ENCODE measurements around the gene TMEM200A. TPM values are rescaled to one million over a fixed set of nuclear protein-coding genes. Genes with fewer than 3 reads are reported as not detected.
A peak's percentile ranks its signal among the peaks of the same experiment; 100 is the strongest.

The TMEM200A gene
- total RNA-seq, 2 donors from 2014 or later = 1.2 to 4.8 TPM

DNA sequence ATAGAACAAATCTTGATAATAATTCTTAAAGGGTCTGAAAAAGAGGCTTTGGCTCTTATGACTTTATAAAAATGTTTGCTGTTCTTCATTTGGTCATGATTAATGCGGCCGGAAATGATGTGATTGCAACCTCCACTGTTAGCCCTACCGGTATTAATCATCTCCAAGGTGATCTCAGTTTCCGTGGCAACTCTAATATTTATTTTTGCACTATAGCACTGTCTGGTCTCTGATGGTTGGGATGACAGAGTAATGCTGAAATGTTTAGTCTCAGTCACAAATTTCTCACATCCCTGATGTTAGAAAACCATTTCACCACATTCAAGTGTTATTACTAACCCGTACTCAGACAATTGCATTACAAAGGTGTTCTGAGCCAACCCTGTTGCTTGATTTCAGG lies 87.4 kb downstream of the TMEM200A start:
- Mint-ChIP-seq H3K4me1 (ENCODE audit: low read depth in 2 of 2) (no peaks in the 10 kb centered on the region), H3K27ac (no peak overlapping the region), H3K4me3 (no peak overlapping the region), H3K9me3 (no peaks in the 10 kb centered on the region), H3K27me3 (peaks cover 0 to 3% of the 10 kb centered on the region in 2 donors), H3K36me3 (no peaks in the 10 kb centered on the region)
- DNase-seq (ENCODE audit: low spot score) (no peak), ATAC-seq (peak in 1 of 2 donors; percentile 89)

DNA sequence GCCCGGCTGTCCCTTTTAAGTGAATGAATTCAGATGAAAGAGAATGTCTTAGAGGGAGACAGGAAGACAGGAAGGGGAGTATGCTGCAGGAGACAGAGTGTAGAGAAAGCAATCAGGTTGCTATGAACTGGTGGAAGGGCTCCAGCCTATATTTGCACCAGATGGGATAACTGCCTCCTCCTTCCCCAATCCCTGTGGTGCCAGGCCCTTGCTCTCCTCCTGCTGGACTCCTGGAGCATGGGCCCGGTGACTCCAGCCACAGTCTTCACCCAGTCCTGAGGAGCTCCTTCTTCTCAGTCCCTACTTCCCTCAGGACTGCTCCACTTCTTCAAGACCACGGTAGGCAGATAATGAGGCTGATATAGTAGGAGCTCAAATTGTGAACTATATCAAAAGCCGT lies 91.8 kb downstream of the TMEM200A start:
- peaks cover 0 to 4% of the 10 kb centered on the region in 2 donors for H3K4me1 Mint-ChIP-seq (ENCODE audit: low read depth in 2 of 2)
- H3K27me3 Mint-ChIP-seq = peaks cover 0 to 12% of the 10 kb centered on the region in 2 donors
- H3K27ac Mint-ChIP-seq = no peak overlapping the region
- no peak for ATAC-seq
- no peak for DNase-seq (ENCODE audit: low spot score)
- H3K4me3 Mint-ChIP-seq = no peak overlapping the region
- no peaks in the 10 kb centered on the region for H3K9me3 Mint-ChIP-seq
- H3K36me3 Mint-ChIP-seq = no peaks in the 10 kb centered on the region

DNA sequence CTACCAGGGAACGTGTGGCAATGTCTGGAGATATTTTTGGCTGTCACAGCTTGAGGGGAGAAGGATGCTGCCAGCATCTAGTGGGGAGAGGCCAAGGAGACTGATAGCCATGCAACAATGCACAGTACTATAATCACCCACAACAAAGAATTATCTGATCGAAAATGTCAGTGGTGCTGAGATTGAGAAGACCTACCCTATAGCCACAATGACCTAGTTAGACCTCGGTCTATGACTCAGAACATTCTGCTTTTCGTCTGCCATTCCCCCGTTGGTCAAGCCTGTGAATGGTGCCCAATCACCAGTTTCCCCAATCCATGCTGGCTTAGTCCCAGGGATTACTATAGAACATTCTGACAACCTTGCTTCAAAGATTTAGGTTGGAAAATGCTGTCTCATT lies 93.5 kb downstream of the TMEM200A start:
- Mint-ChIP-seq H3K9me3 (no peaks in the 10 kb centered on the region), H3K27me3 (peaks cover 0 to 10% of the 10 kb centered on the region in 2 donors), H3K4me1 (ENCODE audit: low read depth in 2 of 2) (peaks cover 0 to 4% of the 10 kb centered on the region in 2 donors), H3K36me3 (no peaks in the 10 kb centered on the region), H3K27ac (no peak overlapping the region), H3K4me3 (no peak overlapping the region)
- DNase-seq (ENCODE audit: low spot score) = no peak
- no peak for ATAC-seq

DNA sequence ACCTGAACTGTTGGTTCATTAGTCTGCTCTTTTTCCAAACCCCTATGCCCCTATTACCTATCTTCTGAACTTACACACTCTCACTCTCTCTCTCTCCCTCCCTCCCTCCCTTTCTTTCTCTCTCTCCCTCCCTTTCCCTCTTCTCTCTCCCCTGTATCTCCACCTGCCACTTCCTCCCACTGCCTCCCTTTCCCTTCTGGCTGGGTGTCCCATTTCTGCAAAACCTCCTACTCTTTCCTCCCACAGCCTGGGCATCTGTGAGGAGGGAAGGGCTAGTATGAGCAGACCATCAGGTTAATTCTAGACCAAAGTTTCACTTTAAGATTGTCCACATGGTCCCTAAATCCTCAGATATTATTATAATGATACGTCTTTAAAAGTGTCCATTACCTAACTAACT lies 95.1 kb downstream of the TMEM200A start:
- Mint-ChIP-seq H3K27ac (no peak overlapping the region), H3K36me3 (no peaks in the 10 kb centered on the region), H3K4me3 (no peak overlapping the region), H3K27me3 (peaks cover 0 to 10% of the 10 kb centered on the region in 2 donors), H3K9me3 (peaks cover 3% of the 10 kb centered on the region), H3K4me1 (ENCODE audit: low read depth in 2 of 2) (peaks cover 0 to 7% of the 10 kb centered on the region in 2 donors)
- DNase-seq (ENCODE audit: low spot score) (no peak), ATAC-seq (no peak)

DNA sequence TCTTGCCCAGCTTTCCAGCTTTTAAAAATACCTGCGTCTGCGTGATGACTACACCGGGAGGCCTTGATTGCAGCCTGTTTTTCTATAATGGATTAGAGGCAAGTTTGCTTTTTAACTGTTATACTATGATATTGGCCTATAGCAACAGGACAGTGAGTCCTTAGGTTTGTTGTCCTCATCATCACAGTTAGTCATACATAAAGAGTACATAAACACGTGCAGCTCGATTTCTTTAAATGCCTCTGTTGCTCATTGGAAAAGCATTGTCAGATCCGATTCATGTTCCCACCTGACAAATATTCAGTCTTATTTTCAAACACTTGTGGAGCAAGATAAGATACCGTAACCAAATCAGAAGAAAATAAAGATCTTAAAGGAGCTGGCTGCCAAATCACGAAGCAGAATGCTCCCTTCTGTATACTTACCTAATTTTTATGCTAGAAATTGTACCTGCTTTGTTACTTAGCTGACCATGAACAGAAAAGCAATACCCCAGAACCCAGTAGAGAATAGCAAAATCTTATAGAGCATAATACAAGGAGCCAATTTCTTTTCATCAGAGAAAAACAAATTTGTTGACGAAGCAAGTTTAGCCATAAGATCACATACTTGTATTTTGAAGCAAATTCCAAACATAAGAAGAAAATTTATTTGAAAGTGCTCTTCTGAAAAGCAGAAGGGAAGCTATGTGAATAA lies 100.4 kb downstream of the TMEM200A start:
- no peak overlapping the region for H3K27ac Mint-ChIP-seq
- ATAC-seq = no peak
- DNase-seq (ENCODE audit: low spot score) = no peak
- H3K27me3 Mint-ChIP-seq = peaks cover 0 to 6% of the 10 kb centered on the region in 2 donors
- peaks cover 3% of the 10 kb centered on the region for H3K9me3 Mint-ChIP-seq
- H3K36me3 Mint-ChIP-seq = no peaks in the 10 kb centered on the region
- H3K4me1 Mint-ChIP-seq (ENCODE audit: low read depth in 2 of 2) = peaks cover 12 to 15% of the 10 kb centered on the region in 2 donors
- no peak overlapping the region for H3K4me3 Mint-ChIP-seq

DNA sequence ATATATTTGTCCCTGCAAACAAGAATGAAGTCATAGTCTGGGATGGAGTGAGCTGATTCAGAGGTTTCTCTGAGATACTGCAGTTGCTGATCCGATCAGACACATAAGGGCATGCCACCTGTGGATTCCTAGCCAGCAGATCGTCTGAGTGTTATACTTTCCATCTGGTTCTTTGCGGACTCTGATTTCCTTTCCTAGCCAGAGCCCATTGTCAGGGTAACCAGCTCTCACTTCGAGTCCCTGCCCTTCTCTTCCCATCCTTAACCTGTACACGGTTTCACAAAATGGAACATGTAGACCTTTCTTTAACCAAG lies 100.9 kb downstream of the TMEM200A start:
- no peak overlapping the region for H3K27ac Mint-ChIP-seq
- no peaks in the 10 kb centered on the region for H3K36me3 Mint-ChIP-seq
- H3K27me3 Mint-ChIP-seq = peaks cover 0 to 4% of the 10 kb centered on the region in 2 donors
- no peak for DNase-seq (ENCODE audit: low spot score)
- ATAC-seq = no peak
- peaks cover 12 to 13% of the 10 kb centered on the region in 2 donors for H3K4me1 Mint-ChIP-seq (ENCODE audit: low read depth in 2 of 2)
- H3K4me3 Mint-ChIP-seq = no peak overlapping the region
- H3K9me3 Mint-ChIP-seq = peaks cover 3% of the 10 kb centered on the region

DNA sequence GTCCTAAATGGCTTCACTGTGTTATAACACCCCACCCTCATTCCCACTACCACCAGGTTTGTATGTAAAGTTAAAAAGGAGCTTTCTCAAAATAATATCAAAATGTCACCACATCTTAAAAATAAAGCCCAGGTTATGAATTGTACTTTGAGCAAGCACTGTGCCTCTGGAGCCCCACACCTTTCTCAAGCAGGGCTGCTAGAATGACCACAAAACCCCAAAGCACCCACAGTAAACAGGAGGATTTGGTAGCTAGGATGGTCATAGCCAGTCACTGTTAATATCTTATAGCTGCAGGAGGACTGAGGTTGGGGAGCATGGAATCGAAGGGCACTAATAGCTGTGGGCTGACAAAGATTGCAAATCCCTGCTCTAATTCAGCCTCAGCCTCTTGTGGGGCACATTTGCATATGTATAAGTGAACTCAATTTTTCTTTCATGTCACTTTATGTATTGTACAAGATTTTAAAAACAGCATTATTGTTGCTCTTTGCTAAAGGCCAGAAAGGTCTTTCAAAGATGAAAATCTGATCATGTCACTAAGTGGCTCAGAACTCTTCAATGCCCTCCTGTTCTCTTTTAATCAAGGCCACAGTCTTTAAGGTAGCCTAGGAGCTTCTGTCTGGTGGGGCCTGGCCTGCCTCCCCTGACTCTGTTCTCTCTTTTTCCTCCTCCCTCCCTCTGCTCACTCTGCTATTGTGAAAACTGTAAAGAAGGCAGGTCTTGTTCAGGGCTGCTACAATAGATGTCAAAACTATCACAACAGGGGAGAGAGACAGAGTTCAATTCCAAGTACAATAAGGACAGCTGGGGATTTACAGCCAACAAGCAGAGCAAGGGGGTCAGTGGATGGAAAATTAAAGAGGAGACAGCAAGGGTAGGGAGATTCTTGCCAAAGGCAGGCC lies 101.6 kb downstream of the TMEM200A start:
- Mint-ChIP-seq H3K27me3 (peaks cover 0 to 2% of the 10 kb centered on the region in 2 donors), H3K4me3 (no peak overlapping the region), H3K36me3 (no peaks in the 10 kb centered on the region), H3K4me1 (ENCODE audit: low read depth in 2 of 2) (peaks cover 11 to 12% of the 10 kb centered on the region in 2 donors), H3K9me3 (peaks cover 3% of the 10 kb centered on the region), H3K27ac (no peak overlapping the region)
- DNase-seq (ENCODE audit: low spot score) (no peak), ATAC-seq (peak; percentile 48 to 59)

DNA sequence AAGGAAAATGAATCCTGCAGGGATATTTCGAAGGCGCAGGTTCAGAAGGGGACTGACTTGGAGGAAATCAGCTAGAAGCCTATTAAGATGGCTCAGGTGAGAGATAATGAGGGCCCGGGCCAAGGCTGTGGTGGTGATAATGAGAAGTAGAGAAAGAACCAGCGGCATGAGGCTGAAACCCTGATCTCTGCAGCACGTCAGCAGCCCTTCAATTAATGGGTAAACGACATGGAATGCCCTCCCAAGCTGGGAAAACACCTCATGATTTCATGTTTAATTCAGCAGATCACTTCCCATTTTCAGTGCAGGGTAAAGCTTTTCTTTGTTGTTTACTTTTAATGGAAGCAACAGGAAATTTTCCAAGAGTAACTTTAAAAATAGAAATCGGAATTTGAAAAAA lies 104.9 kb downstream of the TMEM200A start:
- H3K36me3 Mint-ChIP-seq = no peaks in the 10 kb centered on the region
- no peaks in the 10 kb centered on the region for H3K9me3 Mint-ChIP-seq
- peaks cover 8 to 20% of the 10 kb centered on the region in 2 donors for H3K4me1 Mint-ChIP-seq (ENCODE audit: low read depth in 2 of 2)
- H3K4me3 Mint-ChIP-seq = no peak overlapping the region
- no peak overlapping the region for H3K27ac Mint-ChIP-seq
- H3K27me3 Mint-ChIP-seq = no peaks in the 10 kb centered on the region
- no peak for DNase-seq (ENCODE audit: low spot score)
- ATAC-seq = no peak

DNA sequence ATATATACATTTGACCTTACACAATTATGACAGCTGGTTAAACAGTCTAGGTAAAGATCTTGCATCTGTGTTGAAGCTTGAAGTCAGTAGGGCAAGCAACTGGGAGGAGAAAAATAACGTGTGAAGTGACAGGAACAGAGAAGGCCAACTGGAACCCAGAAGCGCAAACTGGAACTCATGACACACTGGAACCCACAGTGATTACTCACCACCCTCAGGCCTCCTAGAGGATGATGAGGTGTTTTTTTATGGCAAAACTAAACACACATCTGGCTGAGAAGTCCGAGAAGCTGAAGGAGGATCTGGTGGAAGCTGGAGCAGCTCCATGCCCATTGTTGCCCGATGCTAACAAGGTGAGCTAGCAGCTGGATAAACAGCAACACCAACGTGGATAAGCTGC lies 108.1 kb downstream of the TMEM200A start:
- Mint-ChIP-seq H3K4me1 (ENCODE audit: low read depth in 2 of 2) (peaks cover 0 to 8% of the 10 kb centered on the region in 2 donors), H3K4me3 (no peak overlapping the region), H3K36me3 (peaks cover 5% of the 10 kb centered on the region), H3K9me3 (peaks cover 9% of the 10 kb centered on the region), H3K27me3 (no peaks in the 10 kb centered on the region), H3K27ac (no peak overlapping the region)
- ATAC-seq (peak; percentile 24 to 70), DNase-seq (ENCODE audit: low spot score) (no peak)

DNA sequence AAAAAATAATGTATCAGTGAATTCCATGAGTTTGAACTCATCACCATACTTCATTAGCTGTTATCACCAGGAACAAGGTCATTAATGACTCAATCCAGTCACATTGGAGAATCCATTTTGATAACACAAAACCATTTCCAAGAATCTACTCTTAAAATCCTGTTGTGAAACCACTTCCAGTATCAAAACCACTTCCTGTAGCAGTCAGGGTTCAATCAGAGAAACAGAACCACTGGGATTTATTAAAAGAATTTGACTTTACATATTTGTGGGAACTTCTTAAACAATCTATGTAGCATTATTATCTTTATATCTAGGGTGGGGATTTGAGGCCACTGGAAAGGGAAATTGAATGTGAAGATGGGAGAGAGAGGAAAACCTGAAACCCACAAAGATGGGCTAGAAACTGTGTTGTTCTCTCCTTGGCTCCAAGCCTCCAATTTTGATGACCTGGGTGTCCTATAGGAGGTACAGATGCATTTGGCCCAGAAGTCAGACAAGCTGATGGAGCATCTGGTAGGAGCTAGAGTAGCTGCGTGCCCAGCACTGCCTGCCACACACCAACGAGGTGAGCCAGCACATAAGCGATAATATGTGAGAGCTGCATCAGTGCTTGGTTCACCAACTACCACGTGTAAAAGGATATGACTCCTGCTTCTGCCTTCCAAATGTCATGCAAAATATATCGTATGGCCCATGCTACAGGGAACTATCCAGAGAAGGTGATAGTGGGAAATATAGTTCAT lies 117.0 kb downstream of the TMEM200A start:
- peak overlapping the region; percentile 38 for H3K4me3 Mint-ChIP-seq
- ATAC-seq = no peak
- H3K36me3 Mint-ChIP-seq = no peaks in the 10 kb centered on the region
- peak overlapping the region in 1 of 2 donors; percentile 66 for H3K27ac Mint-ChIP-seq
- peaks cover 6% of the 10 kb centered on the region for H3K9me3 Mint-ChIP-seq
- DNase-seq (ENCODE audit: low spot score) = no peak
- no peaks in the 10 kb centered on the region for H3K27me3 Mint-ChIP-seq
- peaks cover 11 to 13% of the 10 kb centered on the region in 2 donors for H3K4me1 Mint-ChIP-seq (ENCODE audit: low read depth in 2 of 2)

DNA sequence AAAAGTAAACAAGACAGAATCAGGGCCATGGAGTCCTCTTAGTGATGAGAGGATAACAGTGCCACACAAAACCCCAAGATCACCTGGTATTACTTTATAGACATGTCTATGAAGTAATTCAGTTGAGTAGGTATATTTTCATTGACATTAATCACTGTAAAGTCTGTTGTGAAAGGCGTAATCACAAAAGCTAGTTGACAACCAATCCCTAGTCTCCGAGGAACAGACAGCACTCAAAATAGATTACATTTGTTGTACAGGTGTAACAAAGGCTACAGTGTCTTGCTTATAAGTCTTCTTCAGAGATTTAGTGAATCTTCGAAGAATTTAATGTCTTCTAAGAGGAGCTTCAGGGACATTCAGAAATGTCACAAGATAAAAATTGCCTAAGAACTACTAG lies 120.1 kb downstream of the TMEM200A start:
- Mint-ChIP-seq H3K4me3 (no peak overlapping the region), H3K4me1 (ENCODE audit: low read depth in 2 of 2) (peaks cover 11 to 13% of the 10 kb centered on the region in 2 donors), H3K36me3 (no peaks in the 10 kb centered on the region), H3K27ac (no peak overlapping the region), H3K9me3 (no peaks in the 10 kb centered on the region), H3K27me3 (no peaks in the 10 kb centered on the region)
- no peak for ATAC-seq
- DNase-seq (ENCODE audit: low spot score) = no peak

DNA sequence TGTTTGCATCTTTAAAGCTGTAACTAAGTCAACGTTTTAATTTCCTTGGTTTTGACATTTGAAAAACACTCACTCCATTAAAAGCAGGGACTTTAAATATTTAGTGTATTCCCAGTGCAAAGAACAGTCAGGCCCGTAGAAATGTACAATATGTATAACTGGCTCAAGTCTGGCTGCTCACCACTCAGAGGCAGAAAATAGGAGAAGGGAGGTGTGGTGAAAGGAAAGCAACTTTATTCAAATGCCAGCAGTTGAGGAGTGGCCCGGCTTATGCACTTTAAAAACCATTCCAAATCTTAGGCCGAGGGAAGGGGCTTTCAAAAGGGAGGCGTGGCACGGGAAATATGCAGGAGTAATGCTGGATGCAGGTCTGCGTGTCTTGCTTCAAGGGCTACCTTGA lies 120.6 kb downstream of the TMEM200A start:
- peaks cover 11 to 13% of the 10 kb centered on the region in 2 donors for H3K4me1 Mint-ChIP-seq (ENCODE audit: low read depth in 2 of 2)
- DNase-seq (ENCODE audit: low spot score) = no peak
- H3K4me3 Mint-ChIP-seq = no peak overlapping the region
- H3K36me3 Mint-ChIP-seq = no peaks in the 10 kb centered on the region
- no peak for ATAC-seq
- no peaks in the 10 kb centered on the region for H3K9me3 Mint-ChIP-seq
- no peak overlapping the region for H3K27ac Mint-ChIP-seq
- no peaks in the 10 kb centered on the region for H3K27me3 Mint-ChIP-seq

DNA sequence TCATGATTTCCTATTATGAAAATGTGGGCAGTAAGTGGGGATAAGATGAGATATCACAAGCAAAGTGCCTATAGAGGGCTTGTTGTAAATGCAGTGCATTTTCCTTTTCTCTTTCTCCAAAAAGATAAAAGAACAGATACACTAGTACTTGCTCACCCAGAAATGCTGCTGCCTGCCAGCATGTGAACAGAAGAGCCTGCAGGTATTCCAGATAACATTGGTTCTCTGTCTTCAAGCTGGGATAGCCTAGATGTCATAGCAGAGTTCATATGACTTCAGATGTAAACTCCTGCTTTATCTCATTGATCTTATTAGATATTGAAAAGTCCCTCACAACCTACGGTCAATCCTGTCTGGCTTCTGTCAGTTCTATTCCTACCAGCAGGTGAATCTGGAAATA lies 123.7 kb downstream of the TMEM200A start:
- no peaks in the 10 kb centered on the region for H3K4me1 Mint-ChIP-seq (ENCODE audit: low read depth in 2 of 2)
- H3K4me3 Mint-ChIP-seq = no peak overlapping the region
- ATAC-seq (no peak), DNase-seq (ENCODE audit: low spot score) (no peak)
- no peaks in the 10 kb centered on the region for H3K9me3 Mint-ChIP-seq
- H3K36me3 Mint-ChIP-seq = no peaks in the 10 kb centered on the region
- no peak overlapping the region for H3K27ac Mint-ChIP-seq
- H3K27me3 Mint-ChIP-seq = no peaks in the 10 kb centered on the region
